Measurements from ENCODE around the gene ZNF891. TPM values are rescaled to one million over a fixed set of nuclear protein-coding genes. Genes with fewer than 3 reads are reported as not detected.

The ZNF891 gene
- 1 to 10 TPM; 1.4 to 1.6 TPM for total RNA-seq
- long read RNA-seq, full-length matches to known transcripts: 1 of 2 reads
- long read RNA-seq, partial matches to known transcripts: 0 of 2 reads
- long read RNA-seq, other reads (novel, unspliced or antisense): 1 of 2 reads

GRCh38 chr12:133130038-133130807 lies at the start of gene ZNF891, which contains the start of gene ZNF10:
Gene ZNF891, minus strand, starts transcription at chr12:133130274. Its CDS starts 8,356 bp downstream, at chr12:133121918.
Gene ZNF10, plus strand, starts transcription at chr12:133130627. Its CDS starts 13,866 bp downstream, at chr12:133144493.
- intact Hi-C loops (cut with DNase I, micrococcal nuclease): no loop called here
- ATAC-seq (peak; percentile 97), DNase-seq (peak; percentile 95 to 99)

DNA sequence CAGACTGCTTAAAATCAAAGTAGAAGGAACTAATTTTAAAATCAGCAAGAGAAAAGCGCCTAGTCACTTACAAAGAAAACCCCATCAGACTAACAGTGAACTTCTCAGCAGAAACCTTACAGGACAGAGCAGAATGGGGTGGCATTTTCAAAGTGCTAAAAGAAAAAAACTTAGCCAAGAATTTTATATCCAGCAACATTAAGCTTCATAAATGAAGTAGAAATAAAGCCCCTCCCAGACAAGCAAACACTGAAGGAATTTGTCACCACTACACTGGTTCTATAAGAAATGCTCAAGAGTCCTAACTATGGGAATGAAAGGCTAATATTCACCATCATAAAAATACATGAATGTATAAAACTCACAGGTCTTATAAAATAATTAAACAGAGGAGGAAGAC lies 44.8 kb upstream of the ZNF891 start:
- intact Hi-C loops (cut with DNase I, micrococcal nuclease): no loop called here
- no peak for ATAC-seq
- DNase-seq: no peak

DNA sequence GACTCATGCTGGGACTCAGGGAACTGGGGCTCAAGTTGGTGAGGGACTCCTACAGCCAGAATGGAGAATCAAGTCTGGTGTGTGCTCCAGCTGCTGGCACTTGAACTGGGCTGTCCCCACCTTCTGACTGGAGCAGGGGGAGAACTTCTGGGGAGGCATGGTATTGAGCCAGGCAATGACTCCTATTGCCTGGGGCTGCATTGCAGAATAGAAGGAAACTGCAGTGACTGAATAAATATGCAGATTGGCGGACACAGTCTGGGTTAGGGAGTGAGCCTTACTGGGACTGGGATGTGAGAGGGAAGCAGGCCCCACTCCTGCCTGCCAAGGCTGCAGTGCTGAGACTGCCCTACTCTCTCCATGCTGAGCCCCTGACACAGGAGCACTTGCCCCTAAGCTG lies 42.4 kb upstream of the ZNF891 start:
- intact Hi-C loops (cut with DNase I, micrococcal nuclease): no loop called here
- ATAC-seq: no peak
- DNase-seq: no peak

DNA sequence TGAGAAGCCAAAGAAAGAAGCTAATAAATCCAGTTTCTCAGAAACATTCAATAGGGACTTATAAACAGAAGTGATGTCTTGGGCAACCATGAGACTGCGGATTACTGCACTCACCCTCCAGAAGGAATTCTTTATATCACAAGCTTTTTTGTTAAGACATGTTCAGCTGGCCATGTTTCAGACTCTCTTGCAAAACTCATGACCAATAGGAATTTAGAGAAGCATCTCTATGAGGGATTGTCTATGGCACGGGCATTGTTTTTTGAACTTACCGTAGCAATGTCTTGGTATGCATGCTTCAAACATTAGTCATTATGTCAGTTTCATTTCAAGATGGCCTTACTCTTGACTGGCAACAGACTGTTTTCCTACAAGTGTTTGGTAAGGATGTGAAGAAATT lies 35.7 kb upstream of the ZNF891 start:
- intact Hi-C loops (cut with DNase I, micrococcal nuclease): no loop called here
- ATAC-seq (no peak), DNase-seq (no peak)

GRCh38 chr12:133156125-133156690 lies 26.1 kb upstream of the ZNF891 start:
- DNase-seq: no peak
- ATAC-seq: no peak
- intact Hi-C loops (cut with DNase I, micrococcal nuclease): no loop called here

DNA sequence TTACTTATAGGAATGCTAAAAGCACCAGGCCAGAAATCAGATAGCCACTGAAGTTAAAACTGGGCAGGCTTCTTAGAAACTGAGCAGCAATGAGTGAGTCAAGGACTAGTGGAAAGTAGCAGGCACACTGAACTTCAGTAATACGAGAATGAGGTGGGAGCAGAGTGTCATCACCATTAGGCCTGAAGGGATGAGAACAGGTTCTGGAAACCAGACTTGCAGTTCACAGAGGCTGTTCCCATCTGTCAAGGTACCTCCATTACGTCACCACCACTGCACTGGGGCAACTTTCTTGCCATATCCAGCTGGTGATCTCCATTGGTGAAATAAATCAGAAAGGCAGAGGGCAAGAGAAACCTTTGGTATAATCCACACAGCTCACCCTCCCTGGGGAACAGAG lies 15.9 kb upstream of the ZNF891 start:
- ATAC-seq (no peak), DNase-seq (no peak)
- intact Hi-C loops (cut with DNase I, micrococcal nuclease): no loop called here

DNA sequence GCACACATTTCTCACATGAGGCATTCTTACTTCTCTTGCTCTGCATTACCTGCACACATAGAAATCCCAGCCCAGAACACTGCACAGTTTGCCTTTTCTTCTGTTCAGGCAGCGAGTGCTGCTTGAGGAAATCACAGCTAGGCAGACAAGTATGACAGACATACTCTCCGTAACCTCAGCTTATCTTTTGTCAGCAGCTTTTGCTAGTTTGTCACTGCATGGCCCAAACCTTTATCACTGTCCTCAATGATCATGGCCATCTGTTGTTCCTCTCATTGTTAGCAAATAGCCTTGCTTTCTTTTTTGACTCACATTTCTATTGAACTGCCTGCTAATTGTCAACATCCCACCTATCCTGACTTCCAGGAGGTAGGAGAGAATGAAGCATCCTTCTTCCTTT lies 5.7 kb upstream of the ZNF891 start:
- DNase-seq: no peak
- ATAC-seq: no peak
- intact Hi-C loops (cut with DNase I, micrococcal nuclease): no loop called here

DNA sequence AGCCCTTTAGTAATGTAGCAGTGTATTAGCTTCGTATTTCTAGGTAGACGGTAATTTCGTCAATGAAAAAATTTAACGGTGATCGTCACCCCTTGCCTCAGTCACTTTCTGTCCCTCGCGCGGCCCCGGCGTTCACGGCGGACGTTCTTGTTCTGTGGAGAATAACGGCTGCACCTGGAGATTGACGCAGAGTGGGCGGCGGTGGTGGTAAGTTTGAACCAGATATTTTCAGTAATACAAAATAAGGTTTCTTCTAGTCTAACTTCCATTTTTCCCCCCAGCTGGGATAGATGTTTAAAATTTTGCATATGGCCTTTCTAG lies 694 bp upstream of the ZNF891 start:
- DNase-seq (peak; percentile 31 to 65), ATAC-seq (no peak)
- intact Hi-C loops (cut with DNase I, micrococcal nuclease): no loop called here

- ATAC-seq: peak; percentile 18
- intact Hi-C loops (cut with DNase I, micrococcal nuclease): no loop called here
- DNase-seq: peak; percentile 13 to 24
These were observed 571 bp downstream of the ZNF891 start for GRCh38 chr12:133129368-133130037.

GRCh38 chr12:133124674-133125073 lies 5.4 kb downstream of the ZNF891 start:
- intact Hi-C loops (cut with DNase I, micrococcal nuclease): no loop called here
- no peak for DNase-seq
- no peak for ATAC-seq

GRCh38 chr12:133120385-133121191 lies 9.5 kb downstream of the ZNF891 start:
- no peak for ATAC-seq
- intact Hi-C loops (cut with DNase I, micrococcal nuclease): no loop called here

GRCh38 chr12:133108150-133108549 lies 21.9 kb downstream of the ZNF891 start:
- ATAC-seq (peak; percentile 42), DNase-seq (no peak)
- intact Hi-C loops (cut with DNase I, micrococcal nuclease): no loop called here

More at GRCh38 chr12:133120385-133121191, 9.5 kb downstream of the ZNF891 start:
- no peak for DNase-seq

GRCh38 chr12:133107121-133107520 lies 23.0 kb downstream of the ZNF891 start:
- intact Hi-C loops (cut with DNase I, micrococcal nuclease): no loop called here
- ATAC-seq: no peak
- DNase-seq: no peak

DNA sequence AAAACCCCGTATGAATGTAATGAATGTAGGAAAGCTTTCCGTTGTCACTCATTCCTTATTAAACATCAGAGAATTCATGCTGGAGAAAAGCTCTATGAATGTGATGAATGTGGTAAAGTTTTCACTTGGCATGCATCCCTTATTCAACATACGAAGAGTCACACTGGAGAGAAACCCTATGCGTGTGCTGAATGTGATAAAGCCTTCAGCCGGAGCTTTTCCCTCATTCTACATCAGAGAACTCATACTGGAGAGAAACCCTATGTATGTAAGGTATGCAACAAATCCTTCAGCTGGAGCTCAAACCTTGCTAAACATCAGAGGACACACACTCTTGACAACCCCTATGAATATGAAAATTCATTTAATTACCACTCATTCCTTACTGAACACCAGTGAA lies 23.8 kb downstream of the ZNF891 start:
- DNase-seq (no peak), ATAC-seq (no peak)
- intact Hi-C loops (cut with DNase I, micrococcal nuclease): no loop called here

- DNase-seq (no peak), ATAC-seq (no peak)
- intact Hi-C loops (cut with DNase I, micrococcal nuclease): no loop called here
These were observed 24.5 kb downstream of the ZNF891 start for GRCh38 chr12:133105620-133106019.

DNA sequence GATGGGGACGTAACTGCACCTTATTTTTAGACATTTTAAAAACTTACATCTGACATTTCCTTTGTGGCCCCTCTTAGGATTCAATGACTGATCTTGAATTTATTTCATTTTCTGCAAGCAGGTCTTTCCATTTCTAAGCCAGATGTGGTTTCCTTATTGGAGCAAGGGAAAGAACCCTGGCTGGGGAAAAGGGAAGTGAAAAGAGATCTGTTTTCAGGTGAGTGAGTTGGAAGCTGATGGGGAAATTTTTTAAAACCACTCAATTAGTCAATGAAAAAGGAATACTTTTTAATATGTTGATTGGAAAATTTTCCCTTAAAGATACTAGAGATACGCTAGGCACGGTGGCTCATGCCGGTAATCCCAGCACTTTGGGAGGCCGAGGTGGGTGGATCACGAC lies 46.7 kb downstream of the ZNF891 start:
- intact Hi-C loops (cut with DNase I, micrococcal nuclease): no loop called here
- DNase-seq (no peak), ATAC-seq (no peak)

DNA sequence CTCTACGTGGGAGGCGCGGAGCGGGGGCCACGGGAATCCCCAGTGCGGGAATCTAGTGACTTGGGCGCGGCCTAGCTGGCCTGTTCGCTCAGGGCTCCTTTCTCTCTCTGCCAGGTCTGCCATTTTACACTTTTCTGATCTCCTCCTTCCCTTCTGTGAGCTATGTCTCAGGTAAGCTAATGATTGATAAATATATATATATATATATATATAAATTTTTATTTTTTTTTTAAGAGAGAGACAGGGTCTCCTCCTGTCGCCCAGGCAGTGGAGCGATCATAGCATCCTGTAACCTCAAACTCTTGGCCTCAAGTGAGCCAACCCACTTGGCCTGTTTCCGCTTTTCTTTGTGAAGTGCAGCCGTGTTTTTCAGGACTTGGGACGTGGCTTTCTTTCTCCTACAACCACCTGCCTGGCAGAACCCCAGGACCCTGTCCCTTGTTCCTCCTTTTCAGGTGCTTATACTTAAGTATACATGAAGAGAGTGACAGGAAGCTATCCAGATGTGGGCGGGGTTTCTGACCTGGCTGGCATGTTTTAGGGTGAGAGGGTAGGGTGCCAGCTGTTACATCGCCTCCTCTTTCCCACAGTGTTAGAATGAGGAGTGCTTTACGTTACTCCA lies 48.8 kb downstream of the ZNF891 start:
- DNase-seq (peak; percentile 21 to 25), ATAC-seq (no peak)
- intact Hi-C loops (cut with DNase I, micrococcal nuclease): no loop called here

GRCh38 chr12:133080368-133081158 lies 49.5 kb downstream of the ZNF891 start, which contains the start of gene ZNF140:
Gene ZNF140, plus strand, starts transcription at chr12:133080923. Its CDS starts 398 bp downstream, at chr12:133081321.
- peak; percentile 96 for DNase-seq
- intact Hi-C loops (cut with DNase I, micrococcal nuclease): no loop called here
- ATAC-seq: peak; percentile 79
